ENCODE results near the gene PRDM16. TPM values are rescaled to one million over a fixed set of nuclear protein-coding genes. Genes with fewer than 3 reads are reported as not detected.

Gene PRDM16
- total and polyA plus RNA-seq, 8 donors, result 9.6 to 18.0 (median 14.7) TPM

DNA sequence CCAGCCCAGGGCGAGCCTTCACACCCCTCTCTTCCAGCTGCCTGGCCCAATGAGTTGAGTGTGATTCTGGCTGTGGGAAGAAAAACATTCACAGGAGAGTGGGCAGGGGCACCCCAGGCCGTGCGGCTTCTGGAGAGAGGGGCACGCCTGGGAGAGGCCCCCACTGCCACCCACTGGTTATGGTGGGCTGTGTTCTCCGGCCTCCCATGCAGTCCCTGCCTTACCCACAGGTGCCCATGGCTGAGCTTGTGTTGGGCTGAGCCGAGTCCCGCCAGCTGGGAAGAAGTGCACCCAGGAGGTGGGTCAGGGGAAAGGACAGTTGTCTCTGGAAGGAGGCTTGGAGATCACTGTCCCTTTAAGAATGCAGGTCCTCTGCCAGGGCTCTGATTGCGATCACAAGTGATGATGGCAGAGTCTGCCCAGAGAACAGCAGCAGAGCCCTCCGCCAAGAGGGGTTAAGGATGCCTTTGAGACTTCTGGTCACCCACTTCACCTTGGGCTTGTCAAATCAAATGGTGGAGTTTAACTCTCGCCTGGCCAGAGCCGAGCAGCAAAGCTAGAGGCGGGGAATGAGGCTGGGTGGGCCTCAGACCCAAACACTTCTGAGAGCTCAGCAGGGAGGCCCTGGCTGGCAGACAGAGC lies 260.8 kb downstream of the PRDM16 start:
- Histone ChIP-seq H3K4me3 (no peak overlapping the region), H3K9me3 (no peaks in the 10 kb centered on the region), H3K27me3 (peaks cover 0 to 38% of the 10 kb centered on the region in 2 donors), H3K27ac (no peak overlapping the region), H3K36me3 (no peaks in the 10 kb centered on the region), H3K4me1 (no peaks in the 10 kb centered on the region)
- TF ChIP-seq, protein P1, sequence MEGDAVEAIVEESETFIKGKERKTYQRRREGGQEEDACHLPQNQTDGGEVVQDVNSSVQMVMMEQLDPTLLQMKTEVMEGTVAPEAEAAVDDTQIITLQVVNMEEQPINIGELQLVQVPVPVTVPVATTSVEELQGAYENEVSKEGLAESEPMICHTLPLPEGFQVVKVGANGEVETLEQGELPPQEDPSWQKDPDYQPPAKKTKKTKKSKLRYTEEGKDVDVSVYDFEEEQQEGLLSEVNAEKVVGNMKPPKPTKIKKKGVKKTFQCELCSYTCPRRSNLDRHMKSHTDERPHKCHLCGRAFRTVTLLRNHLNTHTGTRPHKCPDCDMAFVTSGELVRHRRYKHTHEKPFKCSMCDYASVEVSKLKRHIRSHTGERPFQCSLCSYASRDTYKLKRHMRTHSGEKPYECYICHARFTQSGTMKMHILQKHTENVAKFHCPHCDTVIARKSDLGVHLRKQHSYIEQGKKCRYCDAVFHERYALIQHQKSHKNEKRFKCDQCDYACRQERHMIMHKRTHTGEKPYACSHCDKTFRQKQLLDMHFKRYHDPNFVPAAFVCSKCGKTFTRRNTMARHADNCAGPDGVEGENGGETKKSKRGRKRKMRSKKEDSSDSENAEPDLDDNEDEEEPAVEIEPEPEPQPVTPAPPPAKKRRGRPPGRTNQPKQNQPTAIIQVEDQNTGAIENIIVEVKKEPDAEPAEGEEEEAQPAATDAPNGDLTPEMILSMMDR (IDR thresholded peaks at IDR 0.05), result no peak
- peak in 1 of 4 donors; percentile 43 for DNase-seq
- no peak for ATAC-seq
- intact Hi-C loops (cut with DNase I), result no loop called here

DNA sequence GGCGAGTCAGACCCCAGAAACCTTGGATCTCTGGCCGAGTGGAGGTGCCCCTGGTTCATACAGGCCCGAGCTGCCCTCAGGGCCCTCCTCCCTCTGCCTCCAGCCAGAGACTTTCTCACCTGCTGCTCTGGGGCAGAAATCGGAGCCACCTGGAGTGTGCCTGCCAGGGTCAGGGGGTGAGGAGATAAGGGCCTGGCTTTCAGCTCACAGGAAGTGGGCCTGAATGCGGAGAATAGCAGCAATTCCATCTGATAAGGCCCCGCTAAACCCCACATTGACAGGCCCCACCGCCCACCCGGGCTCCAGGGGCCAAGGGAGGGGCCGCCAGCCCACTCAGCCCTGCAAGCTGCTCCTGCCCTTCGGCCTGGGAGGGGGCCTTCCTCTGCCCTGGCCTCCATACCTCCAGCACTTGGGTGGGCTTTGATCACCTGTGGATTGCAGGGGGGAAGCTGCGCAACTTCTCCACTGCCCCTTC lies 261.8 kb downstream of the PRDM16 start:
- no peak for ATAC-seq
- H3K27ac ChIP-seq, result no peak overlapping the region
- H3K36me3 ChIP-seq, result no peaks in the 10 kb centered on the region
- H3K4me3 ChIP-seq, result no peak overlapping the region
- TF ChIP-seq, protein P1 (IDR thresholded peaks at IDR 0.05), result no peak
- H3K4me1 ChIP-seq, result no peaks in the 10 kb centered on the region
- DNase-seq, result peak in 1 of 4 donors; percentile 69
- intact Hi-C loops (cut with DNase I), result no loop called here
- H3K9me3 ChIP-seq, result no peaks in the 10 kb centered on the region
- H3K27me3 ChIP-seq, result peaks cover 0 to 32% of the 10 kb centered on the region in 2 donors

DNA sequence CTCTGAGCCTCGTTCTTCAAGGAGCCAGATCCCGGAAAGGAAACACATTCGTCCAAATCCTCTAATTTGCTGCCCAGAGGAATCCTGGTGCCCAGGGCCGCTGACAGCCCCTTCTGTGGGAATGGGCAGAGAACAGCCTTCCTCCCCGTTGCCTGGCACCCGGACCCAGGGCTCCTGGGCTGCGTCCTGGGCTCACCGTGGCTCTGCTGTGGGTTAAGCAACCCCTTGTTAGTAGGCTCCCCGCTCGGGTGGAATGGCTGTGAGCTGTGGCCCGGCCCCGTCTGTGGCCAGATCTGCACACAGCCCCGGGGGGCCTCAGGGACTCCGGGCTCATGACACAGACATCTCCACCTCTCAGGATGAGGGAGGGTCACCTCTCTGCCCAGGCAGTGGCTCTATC lies 262.6 kb downstream of the PRDM16 start:
- no peaks in the 10 kb centered on the region for H3K9me3 ChIP-seq
- H3K36me3 ChIP-seq, result no peaks in the 10 kb centered on the region
- H3K4me1 ChIP-seq, result no peaks in the 10 kb centered on the region
- intact Hi-C loops (cut with DNase I), result no loop called here
- peaks cover 0 to 32% of the 10 kb centered on the region in 2 donors for H3K27me3 ChIP-seq
- H3K27ac ChIP-seq, result no peak overlapping the region
- peak in 1 of 4 donors; percentile 69 for DNase-seq
- no peak for ATAC-seq
- no peak overlapping the region for H3K4me3 ChIP-seq
- TF ChIP-seq, protein P1 (IDR thresholded peaks at IDR 0.05), result no peak

DNA sequence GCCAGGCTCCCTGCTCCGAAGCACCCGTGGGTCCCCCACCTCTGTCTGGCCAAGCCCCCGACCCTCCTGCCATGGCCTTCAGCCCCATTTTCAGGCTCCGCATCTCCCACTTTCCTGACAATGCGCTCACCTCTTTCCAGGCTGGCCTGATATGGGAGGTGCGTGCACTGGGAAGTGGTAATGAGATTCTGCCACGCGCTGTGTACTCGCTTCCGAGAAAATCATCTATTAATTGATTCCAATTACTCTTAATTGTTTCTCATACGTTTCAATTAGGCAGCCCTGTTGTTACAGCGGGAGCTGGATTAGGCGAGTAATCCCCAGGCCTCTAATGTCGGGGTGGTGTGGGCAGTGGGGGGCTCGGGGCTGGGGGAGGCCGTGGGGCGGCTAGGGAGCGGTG lies 263.0 kb downstream of the PRDM16 start:
- DNase-seq (peak in 1 of 4 donors; percentile 28), ATAC-seq (no peak)
- Histone ChIP-seq H3K9me3 (no peaks in the 10 kb centered on the region), H3K27ac (no peak overlapping the region), H3K4me1 (no peaks in the 10 kb centered on the region), H3K36me3 (no peaks in the 10 kb centered on the region), H3K27me3 (peaks cover 0 to 32% of the 10 kb centered on the region in 2 donors), H3K4me3 (no peak overlapping the region)
- TF ChIP-seq, protein P1 (IDR thresholded peaks at IDR 0.05), result no peak
- intact Hi-C loops (cut with DNase I), result no loop called here

DNA sequence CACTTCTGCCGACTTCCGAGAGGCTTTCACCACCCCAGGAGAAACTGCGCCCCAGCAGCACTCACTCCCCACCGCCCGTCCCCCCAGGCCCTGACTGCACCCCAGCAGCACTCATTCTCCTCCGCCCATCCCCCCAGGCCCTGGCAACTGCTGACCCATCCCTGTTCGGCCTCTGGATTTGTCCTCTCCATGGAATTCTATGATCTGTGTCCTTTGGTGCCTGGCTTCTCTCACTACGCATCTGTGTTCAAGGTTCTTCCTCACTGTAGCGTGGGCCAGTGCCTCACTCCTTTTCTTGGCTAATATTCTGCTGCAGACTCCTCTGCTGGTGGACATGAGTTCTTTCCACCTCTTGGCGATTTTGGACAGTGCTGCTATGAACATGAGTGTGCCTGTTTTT lies 263.7 kb downstream of the PRDM16 start:
- Histone ChIP-seq H3K36me3 (no peaks in the 10 kb centered on the region), H3K27me3 (peaks cover 0 to 32% of the 10 kb centered on the region in 2 donors), H3K4me3 (no peak overlapping the region), H3K27ac (no peak overlapping the region), H3K4me1 (no peaks in the 10 kb centered on the region), H3K9me3 (no peaks in the 10 kb centered on the region)
- ATAC-seq (no peak), DNase-seq (peak in 1 of 4 donors; percentile 23)
- TF ChIP-seq, protein P1 (IDR thresholded peaks at IDR 0.05), result no peak
- intact Hi-C loops (cut with DNase I), result no loop called here

Measured in left lung (tissue), 10 donors.